AG04450 (cell line): Measurements from ENCODE around the gene TMTC1. TPM values are rescaled to one million over a fixed set of nuclear protein-coding genes. Genes with fewer than 3 reads are reported as not detected.

ENCODE experiments used
- CTCF ChIA-PET: fragments of 300-600, 350-600 bp; formaldehyde crosslinking; extraction: SDS; loops from one replicate; lab custom pipeline; 2022; ENCODE audit warnings: antibody characterized with exemption, inconsistent platforms; lab: Charles Lee
- POLR2A ChIA-PET: fragments of 350-600 bp; formaldehyde crosslinking; extraction: SDS; loops from one replicate; lab custom pipeline; 2021; ENCODE audit warnings: antibody characterized with exemption, inconsistent platforms; lab: Yijun Ruan, JAX
- DNase-seq: peaks from one replicate; pipeline ENCODE4 v3.0.0-alpha.2; 2011; ENCODE audit warnings: low read depth, low spot score
- H3K27ac ChIP-seq: one replicate; pipeline ENCODE4 v1.5.1; 2012; ENCODE audit warnings: low read depth, low read length, control low read depth
- H3K27me3 ChIP-seq: one replicate; pipeline ENCODE4 v1.6.0; 2012; ENCODE audit warnings: low read length; ENCODE audit not compliant: control insufficient read depth, insufficient read depth
- H3K4me3 ChIP-seq: 2 replicates; pipeline ENCODE4 v1.5.1; 2011; ENCODE audit warnings: mild to moderate bottlenecking, low read depth, low read length, control low read depth
- H3K9me3 ChIP-seq: 2 replicates; pipeline ENCODE4 v1.5.1; 2012; ENCODE audit warnings: low read length; ENCODE audit not compliant: control insufficient read depth, insufficient read depth
- polyA plus RNA-seq: library from polyadenylated mRNA; depleted of rRNA; stranded (reverse); fragments of >200 nt; gene quantifications from 2 replicates; pipeline ENCODE4 v1.2.3, GENCODE V29; 2011
- TF ChIP-seq, protein P1 (sequence below): IDR thresholded peaks from 2 replicates; pipeline ENCODE4 v1.5.1; 2011; ENCODE audit warnings: low read depth, low read length, control low read depth, inconsistent platforms

Gene TMTC1
- polyA plus RNA-seq, 1 experiment, result 66.8 TPM

DNA sequence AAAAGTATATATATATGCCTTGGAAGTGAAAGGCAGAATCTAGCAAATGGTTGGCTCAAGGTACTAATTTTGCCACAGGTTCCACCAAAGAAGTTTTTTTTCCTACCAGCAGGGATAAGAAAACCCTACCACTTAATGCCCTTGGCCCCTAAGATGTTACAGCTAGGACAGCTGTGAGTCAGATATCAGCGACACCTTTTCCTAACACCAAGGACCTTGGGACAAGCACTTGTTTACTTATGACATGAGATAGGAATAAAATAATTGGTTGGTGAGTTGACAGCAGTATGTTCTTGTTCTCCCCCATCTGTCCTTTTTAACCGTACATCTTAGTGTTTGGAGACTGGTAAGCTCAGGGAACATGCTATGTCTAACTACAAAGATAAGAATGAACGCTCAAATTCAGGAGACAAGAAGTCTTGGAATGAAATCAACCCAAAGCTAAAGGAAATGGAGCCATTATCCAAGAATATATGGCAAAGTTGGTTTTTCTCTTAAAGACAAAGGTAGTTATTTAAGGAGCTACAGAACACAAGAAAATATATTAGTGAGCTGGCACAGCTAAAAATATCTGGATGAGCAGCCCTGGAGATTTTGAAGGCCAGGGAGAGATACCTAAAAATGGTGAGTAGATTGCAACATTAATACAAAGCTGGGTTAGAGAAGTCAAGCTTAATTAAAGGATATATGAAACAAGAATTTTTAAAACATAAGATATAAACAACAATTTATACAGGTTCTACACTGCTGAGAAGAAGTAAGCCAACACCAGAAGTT lies 126.8 kb downstream of the TMTC1 start:
- TF ChIP-seq, protein P1, sequence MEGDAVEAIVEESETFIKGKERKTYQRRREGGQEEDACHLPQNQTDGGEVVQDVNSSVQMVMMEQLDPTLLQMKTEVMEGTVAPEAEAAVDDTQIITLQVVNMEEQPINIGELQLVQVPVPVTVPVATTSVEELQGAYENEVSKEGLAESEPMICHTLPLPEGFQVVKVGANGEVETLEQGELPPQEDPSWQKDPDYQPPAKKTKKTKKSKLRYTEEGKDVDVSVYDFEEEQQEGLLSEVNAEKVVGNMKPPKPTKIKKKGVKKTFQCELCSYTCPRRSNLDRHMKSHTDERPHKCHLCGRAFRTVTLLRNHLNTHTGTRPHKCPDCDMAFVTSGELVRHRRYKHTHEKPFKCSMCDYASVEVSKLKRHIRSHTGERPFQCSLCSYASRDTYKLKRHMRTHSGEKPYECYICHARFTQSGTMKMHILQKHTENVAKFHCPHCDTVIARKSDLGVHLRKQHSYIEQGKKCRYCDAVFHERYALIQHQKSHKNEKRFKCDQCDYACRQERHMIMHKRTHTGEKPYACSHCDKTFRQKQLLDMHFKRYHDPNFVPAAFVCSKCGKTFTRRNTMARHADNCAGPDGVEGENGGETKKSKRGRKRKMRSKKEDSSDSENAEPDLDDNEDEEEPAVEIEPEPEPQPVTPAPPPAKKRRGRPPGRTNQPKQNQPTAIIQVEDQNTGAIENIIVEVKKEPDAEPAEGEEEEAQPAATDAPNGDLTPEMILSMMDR, result no peak
- CTCF ChIA-PET, result no interaction called here
- no peaks in the 10 kb centered on the region for H3K27me3 ChIP-seq
- H3K4me3 ChIP-seq, result no peak overlapping the region
- no peak overlapping the region for H3K27ac ChIP-seq
- POLR2A ChIA-PET, result no interaction called here
- H3K9me3 ChIP-seq, result no peaks in the 10 kb centered on the region; the same call in 1 of the 2 replicates
- DNase-seq, result no peak

DNA sequence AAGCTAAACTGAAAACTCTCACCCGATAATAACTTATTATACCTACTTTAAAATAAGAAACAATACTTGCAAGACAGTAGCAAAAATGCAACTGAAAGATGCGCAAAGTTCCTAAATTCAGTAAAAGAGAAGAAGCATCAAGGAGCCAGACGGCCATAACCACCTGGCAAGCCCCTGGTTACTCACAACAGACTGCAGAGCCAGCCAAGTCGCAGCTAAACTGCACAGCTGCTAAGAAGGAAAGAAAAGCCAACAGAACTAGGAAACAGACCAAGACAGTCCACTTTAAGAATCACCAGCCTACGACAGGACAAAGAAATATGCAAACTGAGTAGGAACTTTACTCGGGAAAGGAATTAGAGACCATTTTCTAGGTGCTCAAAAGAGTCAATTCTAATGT lies 127.9 kb downstream of the TMTC1 start:
- CTCF ChIA-PET, result interaction anchor here (0.6 to 1.2 kb wide), 2 partner anchors 11 to 1152 kb away, joined by 3 to 4 read pairs; no protein-coding TSS in a partner anchor
- Histone ChIP-seq H3K27ac (no peak overlapping the region), H3K9me3 (no peaks in the 10 kb centered on the region; the same call in 1 of the 2 replicates), H3K27me3 (no peaks in the 10 kb centered on the region), H3K4me3 (no peak overlapping the region)
- TF ChIP-seq, protein P1, result no peak
- POLR2A ChIA-PET, result no interaction called here
- no peak for DNase-seq

DNA sequence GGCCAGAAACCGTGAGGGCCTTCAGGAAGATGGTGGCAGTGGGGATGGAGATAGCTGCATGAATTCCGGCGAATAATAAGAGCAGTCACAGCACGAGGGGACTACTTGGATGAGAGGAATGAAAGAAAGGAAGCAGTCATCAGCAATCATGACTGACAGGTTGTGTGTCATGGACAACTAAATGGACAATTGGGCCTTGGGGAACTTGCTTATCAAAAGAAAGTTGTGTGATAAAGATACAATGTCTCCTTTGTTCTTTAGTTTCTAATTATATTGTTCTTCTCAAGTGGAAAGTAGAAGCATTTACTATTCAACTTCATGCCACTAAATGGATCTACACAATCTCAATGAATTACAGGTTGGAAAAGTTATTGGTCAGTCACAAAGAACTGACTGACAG lies 130.5 kb downstream of the TMTC1 start:
- H3K9me3 ChIP-seq, result no peaks in the 10 kb centered on the region; the same call in 1 of the 2 replicates
- TF ChIP-seq, protein P1, result no peak
- no peaks in the 10 kb centered on the region for H3K27me3 ChIP-seq
- no peak overlapping the region for H3K27ac ChIP-seq
- POLR2A ChIA-PET, result no interaction called here
- H3K4me3 ChIP-seq, result no peak overlapping the region
- CTCF ChIA-PET, result no interaction called here
- DNase-seq, result no peak

- no peaks in the 10 kb centered on the region; the same call in 1 of the 2 replicates for H3K9me3 ChIP-seq
- TF ChIP-seq, protein P1, result no peak
- no peak overlapping the region for H3K27ac ChIP-seq
- ChIA-PET CTCF (interaction anchor here (0.7 kb wide), 1 partner anchor 136 kb away, joined by 3 read pairs; no protein-coding TSS in a partner anchor), POLR2A (no interaction called here)
- no peak for DNase-seq
- no peak overlapping the region for H3K4me3 ChIP-seq
- no peaks in the 10 kb centered on the region for H3K27me3 ChIP-seq
Measured at GRCh38 chr12:29650371-29650770, 133.4 kb downstream of the TMTC1 start.

GRCh38 chr12:29649722-29650121 lies 134.0 kb downstream of the TMTC1 start:
- CTCF ChIA-PET, result interaction anchor here (0.7 kb wide), 1 partner anchor 135 kb away, joined by 3 read pairs; no protein-coding TSS in a partner anchor
- TF ChIP-seq, protein P1, result no peak
- H3K27me3 ChIP-seq, result no peaks in the 10 kb centered on the region
- POLR2A ChIA-PET, result no interaction called here
- H3K27ac ChIP-seq, result no peak overlapping the region
- H3K4me3 ChIP-seq, result no peak overlapping the region
- DNase-seq, result no peak
- H3K9me3 ChIP-seq, result no peaks in the 10 kb centered on the region
